ENCODE data around the gene ZMIZ1.

ZMIZ1 gene

DNA sequence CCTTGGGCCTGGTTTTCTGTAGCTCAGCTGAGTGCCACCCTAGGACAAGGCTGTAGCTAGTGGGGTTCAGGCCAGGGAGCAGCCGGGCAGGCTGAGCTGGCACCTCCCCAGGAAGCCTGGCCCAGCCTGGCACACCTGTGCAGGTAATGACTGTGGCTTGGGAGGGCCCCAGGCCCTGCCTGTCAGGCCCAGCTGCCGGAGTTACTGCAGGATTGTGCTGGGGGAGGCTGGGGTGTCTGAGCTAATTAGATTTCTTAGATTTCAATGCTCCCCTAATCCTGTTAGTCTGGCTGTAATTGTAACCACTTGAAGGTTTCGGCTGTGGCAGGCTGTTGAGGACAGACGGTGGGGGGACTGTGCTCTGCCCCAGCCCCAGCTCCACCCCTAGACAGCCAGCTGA, 6.0 kb downstream of the ZMIZ1 start:
- TF ChIP-seq, protein P1, sequence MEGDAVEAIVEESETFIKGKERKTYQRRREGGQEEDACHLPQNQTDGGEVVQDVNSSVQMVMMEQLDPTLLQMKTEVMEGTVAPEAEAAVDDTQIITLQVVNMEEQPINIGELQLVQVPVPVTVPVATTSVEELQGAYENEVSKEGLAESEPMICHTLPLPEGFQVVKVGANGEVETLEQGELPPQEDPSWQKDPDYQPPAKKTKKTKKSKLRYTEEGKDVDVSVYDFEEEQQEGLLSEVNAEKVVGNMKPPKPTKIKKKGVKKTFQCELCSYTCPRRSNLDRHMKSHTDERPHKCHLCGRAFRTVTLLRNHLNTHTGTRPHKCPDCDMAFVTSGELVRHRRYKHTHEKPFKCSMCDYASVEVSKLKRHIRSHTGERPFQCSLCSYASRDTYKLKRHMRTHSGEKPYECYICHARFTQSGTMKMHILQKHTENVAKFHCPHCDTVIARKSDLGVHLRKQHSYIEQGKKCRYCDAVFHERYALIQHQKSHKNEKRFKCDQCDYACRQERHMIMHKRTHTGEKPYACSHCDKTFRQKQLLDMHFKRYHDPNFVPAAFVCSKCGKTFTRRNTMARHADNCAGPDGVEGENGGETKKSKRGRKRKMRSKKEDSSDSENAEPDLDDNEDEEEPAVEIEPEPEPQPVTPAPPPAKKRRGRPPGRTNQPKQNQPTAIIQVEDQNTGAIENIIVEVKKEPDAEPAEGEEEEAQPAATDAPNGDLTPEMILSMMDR (IDR thresholded peaks at IDR 0.05): no peak

DNA sequence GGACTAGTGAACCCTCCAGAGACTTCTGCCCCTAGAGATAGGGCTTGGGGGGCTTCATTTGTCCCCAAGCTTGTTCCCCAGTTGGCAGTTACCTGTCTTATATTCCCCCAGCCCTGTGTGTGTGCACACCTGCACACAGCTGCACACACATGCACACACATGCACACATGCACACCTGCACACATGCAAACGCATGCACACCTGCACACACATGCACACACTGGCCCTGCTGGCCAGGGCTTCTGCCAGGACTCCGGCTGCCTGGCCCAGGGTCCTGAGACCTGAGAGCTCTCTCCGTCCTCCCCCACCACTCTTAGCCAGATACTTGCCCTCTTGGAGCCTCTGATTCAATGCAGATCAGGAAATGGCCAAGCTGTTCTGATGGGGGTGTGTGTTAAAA, 6.7 kb downstream of the ZMIZ1 start:
- TF ChIP-seq, protein P1 (IDR thresholded peaks at IDR 0.05): no peak

DNA sequence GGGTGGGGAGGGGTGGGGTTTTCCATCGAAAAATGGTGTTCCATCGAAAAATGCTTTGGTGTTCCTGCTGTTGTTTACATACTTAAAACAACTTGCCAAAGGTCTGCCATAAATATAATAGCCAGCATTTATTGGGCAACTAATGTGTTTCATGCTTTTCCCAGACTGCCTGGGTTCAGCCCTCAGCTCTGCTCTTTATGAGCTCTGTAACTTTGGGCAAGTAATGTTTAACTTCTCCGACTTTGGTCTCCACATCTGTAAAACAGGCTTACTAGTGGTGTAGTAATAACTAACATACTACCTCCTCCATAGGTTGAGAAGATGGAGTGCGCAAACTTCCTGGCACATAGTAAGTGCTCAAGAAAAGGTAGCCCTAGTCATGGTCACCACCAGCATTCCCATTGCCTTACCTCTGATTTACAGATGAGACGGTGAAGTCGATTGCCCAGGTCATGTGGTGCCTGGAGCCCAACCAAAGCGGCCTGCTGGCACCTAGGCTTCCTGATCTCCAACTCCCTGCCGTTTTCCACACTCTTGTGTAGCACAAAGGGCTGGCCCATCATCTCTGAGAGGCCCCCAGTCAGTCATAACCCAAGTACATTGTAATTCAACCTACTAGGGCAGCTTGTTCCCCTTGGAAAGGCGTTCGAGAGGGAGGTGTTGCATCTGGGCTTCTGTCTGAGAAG, 8.9 kb downstream of the ZMIZ1 start:
- TF ChIP-seq, protein P1 (IDR thresholded peaks at IDR 0.05): no peak

DNA sequence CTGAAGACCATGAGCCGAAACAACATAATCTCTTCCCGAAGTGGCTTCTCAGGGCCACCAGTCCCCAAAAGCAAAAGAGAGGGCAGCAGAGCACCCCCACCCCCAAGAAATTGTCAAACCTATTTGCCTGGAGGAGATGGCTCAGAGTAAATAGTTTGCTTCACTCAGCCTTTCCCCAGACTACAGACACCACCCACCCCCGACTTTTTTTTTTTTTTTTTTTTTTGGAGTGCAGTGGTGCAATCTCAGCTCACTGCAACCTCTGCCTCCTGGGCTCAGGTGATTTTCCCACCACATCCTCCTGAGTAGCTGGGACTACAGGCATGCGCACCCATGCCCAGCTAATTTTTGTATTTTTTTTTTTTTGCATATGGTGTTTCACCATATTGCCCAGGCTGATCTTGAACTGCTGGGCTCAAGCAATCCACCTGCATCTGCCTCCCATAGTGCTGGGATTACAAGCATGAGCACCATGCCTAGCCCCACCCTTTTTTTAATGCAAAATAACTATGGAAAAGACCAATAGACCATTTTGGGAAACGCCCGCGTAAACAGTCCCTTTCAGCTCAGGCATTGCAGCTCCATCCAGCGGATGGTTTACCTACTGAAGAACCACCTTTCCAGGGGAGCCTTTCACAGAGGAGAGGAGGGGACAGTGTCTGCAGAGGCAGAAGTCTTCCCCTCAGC, 9.7 kb downstream of the ZMIZ1 start:
- TF ChIP-seq, protein P1 (IDR thresholded peaks at IDR 0.05): no peak

DNA sequence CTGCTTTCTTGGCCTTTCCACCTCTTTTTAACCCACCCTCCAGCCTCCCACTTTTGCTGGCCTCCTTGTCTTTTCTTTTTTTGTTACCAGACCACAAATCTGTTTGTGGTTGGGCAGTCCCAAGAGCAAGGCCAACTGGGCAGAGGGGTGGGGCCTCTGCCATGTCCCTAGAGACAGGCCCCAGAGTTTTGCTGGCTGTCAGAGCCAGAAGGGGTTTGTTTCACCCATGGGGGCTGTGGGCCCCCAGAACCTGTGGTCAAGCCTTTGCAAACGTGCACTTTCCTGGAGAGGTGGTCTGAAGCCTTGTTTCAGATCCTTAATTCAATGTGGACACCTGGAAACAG, 10.3 kb downstream of the ZMIZ1 start:
- TF ChIP-seq, protein P1 (IDR thresholded peaks at IDR 0.05): no peak

DNA sequence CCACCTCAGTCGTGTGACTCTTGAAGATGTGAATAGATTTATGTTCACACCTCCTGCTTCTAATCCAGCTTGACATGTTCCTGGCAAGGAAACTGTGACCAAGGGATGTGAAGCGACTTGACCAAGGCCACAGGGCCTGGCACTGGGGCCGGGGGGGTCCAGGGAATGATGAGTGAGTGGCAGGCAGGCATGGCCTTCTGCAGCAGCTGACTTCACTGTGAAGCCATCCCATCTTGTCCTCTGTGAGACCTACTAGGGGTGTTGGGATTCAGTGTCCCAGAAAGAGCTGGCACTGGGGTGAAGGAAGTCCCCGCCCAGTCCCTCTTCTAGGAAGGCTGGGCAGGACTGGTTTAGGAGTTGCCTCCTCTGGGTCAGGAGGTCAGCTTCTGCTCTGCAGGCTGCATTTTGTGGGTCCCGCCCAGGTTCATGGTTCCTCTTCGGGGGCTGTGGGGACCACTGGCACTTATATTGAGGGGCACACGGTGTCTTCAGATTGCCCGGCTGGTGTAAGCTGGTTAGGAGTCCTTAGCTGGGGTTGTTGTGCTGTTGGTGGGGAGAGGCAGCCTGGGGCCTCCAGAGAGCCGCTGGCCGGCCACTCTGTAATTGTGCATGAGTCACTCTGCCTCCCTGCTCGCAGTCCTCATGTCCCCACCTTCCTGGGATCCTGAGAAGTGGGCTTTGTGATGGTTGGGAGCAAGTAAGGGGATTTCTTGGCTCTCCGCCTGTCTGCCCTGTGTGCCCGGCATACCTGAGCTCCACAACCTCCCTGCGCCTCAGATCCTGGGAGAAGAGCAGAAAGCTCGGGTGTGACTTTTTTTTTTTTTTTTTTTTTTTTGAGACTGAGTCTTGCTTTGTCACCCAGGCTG, 11.0 kb downstream of the ZMIZ1 start:
- TF ChIP-seq, protein P1 (IDR thresholded peaks at IDR 0.05): no peak

DNA sequence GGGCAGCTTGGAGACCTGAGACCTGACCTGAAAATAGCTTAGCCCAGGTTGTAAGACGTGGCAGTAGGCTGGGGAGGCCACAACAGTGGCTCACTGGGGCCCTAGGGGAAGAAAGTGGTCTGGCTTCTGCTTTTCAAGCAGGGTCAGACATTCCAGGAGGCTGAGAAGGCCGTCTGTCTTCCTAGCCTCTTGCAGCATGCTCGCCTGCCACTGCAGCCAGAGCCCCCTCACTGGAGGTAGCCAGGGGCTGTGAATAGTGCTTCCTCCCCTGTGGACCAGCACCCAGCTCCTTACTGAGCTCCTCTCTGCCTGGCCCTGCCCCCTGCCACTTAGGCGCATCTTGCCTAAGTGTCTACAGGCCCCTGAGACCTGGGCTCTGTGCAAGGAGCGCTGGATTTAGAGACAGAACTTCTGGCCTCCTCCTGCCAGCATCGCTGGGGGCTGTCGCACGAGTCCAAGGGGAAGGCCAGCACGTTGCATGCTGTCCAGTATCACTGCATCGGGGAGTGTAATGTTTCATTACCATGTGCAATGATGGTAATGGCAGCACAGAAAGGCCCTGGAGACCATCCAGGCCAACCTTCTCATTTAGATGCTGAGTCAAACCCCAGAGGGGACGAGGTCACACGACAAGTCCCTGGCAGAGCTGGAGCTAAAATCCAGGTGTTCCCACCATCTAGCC, 12.7 kb downstream of the ZMIZ1 start:
- TF ChIP-seq, protein P1 (IDR thresholded peaks at IDR 0.05): no peak

Measured in LNCAP (cell line).